Astrocyte (in vitro differentiated cells and primary cell): Measurements from ENCODE around the gene ACOT11.

Experiments
- CTCF ChIP-seq: IDR thresholded peaks from 2 replicates; pipeline ENCODE4 v1.5.1; 2011; ENCODE audit warnings: low read depth, mild to moderate bottlenecking, inconsistent platforms, low read length, moderate library complexity; ENCODE audit not compliant: insufficient read depth
- EZH2 ChIP-seq: IDR thresholded peaks from 2 replicates; pipeline ENCODE4 v1.6.1; 2012; ENCODE audit warnings: mild to moderate bottlenecking, low read length, inconsistent platforms; ENCODE audit not compliant: insufficient read depth

- no peak for TF ChIP-seq CTCF
- no peak for TF ChIP-seq EZH2
Observed at GRCh38 chr1:54604572-54605370, 56.7 kb downstream of the ACOT11 start.
